GM18499 (cell line): ENCODE measurements around the gene RXFP4.
"Not testable (repeated sequence)": the region's sequence is repeated elsewhere in the genome, so short reads cannot be mapped to it uniquely, and the experiment has no call there.

Experiments used
- ATAC-seq: cut with Tn5 transposase; IDR thresholded peaks from one replicate; pipeline ENCODE4 v1.9.1; 2021; ENCODE audit warnings: moderate number of reproducible peaks; ENCODE audit not compliant: insufficient read depth, unreplicated experiment

RXFP4 gene

DNA sequence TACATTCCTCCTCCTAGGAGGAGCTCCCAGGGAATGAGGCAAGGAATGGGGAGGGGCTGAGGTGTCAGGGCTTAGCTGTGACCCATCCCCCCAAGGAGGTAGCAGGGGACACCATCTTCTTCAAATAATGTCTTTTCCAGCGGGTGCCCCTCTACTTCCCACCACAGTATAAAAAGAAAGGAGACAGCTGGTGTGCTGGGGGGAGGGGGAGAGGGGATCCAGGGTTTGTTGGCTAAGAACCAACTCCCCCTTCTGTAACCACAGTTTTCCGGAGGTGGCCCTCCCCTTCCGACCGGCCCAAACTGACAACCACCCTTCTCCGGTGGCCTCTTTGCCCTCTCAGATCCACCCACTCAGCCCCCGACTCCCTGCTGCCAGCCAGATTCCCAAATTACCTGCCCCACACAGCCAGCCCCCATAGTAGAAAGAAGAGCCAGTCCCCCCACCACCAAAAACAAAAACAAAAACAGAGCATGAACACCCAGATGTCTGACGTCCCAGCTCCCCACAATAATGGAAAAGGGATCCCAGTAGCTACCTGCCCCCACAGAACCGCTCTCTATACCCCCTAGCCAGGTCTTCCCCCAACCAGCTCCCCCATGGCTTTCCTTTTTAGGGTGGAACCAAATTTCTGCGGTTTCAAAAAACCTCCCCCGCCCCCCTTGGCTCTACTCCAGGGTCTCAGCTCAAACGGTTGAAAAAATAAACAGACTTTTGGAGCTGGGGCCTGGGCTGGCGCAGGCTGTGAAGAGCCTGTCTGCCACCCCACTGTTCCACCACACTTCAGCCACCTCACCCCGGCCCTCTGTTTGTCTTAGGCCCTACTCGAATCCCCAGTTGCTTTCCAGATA is 34.8 kb downstream of the RXFP4 start:
- ATAC-seq: no peak

DNA sequence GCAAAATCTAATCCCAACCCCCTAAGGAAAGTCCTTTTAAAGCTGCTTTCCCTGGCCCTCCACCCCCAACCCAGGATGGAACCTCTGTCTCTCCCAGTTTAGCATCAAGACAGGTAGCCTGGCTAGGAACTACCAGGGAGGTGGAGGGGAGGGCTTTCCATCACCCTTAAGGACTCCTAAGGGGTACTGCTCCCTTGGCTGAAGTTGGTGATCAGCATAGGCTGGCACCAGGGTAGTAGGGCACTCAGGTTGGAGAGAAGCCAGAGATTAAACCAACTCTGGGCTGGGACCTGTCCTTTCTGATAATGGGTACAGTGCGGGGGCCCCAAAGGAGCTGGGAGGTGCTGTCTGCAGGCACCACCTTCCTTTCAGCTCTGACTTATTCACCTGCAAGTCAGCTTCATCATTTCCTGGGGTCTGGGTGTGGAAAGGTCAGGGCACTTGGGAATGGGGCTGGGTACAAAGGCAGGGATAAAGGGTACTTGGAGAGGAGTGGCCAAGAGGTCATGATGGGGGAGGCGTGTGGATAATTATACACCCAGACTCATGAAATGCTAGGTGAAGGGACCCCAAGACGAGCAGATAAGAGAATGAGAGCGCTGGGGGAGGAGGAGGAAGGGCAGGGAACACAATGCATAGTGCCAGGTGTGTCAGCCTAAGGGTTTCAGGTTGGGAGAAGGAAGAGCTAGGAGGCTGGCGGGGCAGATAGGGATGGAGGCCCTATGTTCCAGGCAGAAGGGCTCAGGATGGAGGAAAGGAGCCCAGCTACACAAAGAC is 35.7 kb downstream of the RXFP4 start:
- ATAC-seq: no peak

DNA sequence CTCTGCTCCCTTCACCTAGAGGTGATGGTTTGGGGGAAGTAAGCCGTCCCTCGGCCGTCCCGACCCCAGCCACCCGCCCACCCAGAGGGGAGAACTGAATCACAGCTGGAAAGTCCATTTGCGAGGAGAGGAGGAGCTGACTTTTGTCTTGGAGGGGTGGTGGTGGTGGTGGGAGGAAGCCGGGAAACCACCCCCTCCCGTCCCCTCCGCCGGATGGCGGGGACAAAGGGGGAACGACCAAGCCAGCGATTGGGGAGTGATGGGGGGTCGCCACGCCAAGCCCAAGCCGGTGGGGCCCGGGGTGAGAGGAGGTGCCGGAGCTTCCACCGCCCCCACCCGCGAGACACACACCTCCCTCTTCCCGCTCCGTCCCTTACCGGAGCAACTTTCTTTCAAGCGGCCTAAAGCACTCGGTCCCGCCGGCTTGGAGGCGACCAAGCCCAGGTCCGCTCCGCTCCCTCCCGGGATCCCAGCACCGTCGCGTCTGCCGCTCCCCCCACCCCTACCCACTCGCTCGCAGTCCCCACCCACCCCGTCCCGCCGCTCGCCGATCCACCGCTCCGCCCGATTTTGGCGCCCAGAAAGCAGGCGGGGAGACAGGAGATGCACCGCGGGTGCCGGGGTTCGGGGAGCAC is 36.4 kb downstream of the RXFP4 start:
- ATAC-seq: no peak

DNA sequence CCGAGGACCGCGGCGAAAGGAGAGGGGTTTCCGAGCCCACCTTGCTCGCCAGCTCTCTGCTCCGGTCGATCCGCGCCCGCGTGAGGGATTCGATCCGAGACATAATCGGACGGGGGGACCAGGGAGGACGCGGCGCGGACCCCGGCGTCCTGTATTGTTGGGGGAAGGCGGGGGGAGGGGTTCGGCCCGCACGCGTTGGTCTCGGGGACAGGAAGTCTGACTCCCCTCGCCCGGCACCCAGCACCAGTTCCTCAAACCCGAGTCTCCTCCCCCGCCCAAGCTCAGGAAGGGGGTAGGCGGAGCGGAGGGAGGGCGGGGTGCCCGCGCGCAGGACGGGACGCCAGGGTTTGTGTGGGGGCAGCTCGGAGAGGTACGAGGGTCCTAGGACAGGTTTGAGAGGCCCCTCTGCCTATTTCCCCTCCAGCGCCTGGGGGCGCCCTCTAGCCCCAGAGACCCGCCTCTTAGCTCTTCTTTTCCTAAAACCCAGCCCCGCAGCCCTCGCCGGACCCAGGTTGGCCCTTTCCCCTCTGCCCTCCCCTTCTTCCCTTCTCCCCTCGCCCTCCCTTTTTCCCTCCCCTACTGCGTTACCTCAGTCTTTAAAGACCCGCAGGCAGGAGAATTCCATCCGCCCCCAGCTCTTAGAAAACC is 37.0 kb downstream of the RXFP4 start, which contains the start of gene ARHGEF2:
Gene ARHGEF2 (minus strand): TSS at position 223 of the 648 bp plus-strand sequence. CDS start 120 bp downstream, at position 103.
- no peak for ATAC-seq

DNA sequence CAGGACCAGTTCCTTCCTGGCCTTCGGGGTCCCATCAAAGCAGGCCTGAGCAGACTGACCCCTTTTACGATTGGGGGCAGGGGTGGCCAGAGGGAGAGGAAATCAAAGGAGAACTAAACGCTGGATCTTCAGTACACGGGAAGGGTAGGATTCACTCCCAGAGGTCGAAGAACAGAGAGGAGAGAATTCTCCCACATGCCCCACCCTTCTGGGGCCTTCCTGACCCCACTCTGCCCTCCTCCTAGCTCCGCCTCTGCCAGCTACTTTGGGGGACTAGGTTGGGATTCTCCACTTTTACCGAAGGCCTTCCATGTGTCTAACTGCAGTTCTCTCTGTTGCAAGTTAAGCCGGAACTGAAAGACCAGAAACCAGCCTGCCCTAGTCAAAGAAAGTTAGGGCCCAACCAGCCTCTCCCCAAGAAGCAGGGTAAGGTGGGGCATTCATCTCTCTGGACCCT is 37.6 kb downstream of the RXFP4 start:
- ATAC-seq: no peak

DNA sequence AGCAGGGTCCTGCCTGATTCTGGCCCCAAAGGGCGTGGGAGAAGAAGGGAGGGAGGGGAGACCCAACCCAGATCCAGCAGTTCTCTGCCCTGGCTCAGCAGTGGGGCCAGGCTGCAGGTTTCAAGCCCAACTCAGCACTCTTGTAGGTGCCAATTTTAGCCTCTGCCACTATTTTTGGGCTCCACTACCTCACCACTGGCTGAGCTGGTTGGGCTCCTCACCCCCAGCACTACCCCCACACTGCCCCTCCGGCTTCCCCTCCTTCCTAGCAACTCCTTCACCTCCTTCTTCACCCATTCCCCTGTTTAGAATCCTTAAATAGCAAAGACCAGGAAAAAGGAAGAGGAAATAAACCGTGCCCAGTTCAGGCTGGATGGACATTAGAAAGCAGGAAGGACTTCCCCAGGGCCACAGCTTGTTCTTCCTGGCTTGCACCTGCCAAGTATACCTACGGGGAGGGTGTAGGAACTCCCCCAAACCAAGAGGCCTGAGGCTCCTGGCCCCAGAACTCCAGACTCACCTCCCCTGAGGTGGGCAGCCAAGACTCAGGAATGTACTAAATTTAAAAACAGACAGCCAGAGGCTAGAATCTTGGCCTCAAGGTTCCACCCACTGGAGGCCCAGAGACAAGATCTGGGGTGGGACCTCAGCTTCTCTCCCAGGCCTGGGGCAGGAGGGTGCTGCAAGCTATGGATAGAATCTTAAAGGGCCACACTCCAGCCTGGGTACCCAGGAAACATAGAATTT is 38.3 kb downstream of the RXFP4 start:
- ATAC-seq: no peak

DNA sequence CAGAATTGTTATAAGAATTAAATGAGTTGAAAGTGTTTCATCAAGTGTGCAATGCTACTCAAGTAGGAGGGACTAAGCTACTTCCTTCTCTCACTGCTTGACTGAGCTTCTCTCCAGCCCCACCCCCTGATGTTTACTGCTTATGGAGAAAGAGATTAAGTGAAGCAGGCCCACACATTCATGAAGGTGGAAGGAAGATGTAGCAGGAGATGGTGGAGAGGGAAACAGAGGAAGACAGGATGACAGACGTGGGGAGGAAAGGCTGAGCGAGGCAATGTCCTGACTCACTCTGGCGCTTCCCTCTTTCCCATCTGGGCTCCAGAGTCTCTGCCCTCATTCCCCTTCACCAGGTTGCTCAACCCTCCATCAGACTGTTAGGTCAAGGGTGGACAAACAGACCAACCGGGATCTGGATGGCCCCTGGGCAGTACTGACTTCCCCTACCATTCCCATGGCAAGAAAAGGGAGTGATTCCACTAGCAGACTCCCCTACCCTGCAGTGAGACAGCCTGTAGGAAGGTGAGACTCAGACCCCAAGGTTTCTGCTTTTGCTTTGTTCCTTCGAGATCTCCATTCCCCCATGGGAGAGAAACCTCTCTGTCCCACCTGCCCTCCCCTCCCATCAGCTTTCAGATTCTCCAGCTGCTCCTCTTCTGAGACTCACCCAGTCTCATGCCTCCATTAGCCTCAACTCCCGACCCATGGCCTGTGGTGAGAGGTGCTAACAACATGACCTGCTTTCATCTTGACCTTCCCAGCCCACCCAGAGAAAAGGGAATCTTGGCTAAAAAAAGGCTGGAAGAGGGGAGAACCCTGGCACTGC is 40.0 kb downstream of the RXFP4 start:
- ATAC-seq: no peak

DNA sequence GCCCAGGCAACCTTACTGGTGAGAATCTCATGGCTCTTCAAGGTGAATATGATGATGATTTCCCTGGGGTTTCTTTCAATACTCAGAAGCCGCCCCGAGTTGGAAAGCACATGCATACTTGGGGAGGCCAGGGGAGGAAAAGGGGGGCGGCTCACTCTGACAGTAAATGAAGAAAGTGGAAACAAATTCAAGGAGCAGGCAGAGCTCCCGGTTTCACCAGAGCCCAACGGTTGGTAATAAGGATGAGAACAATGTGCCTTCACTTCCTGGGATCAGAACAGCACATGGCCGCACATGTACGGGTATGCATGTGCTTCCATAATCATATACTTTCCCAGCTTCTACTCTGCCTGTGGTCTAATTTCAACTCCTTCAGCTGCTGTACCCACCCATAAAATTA is 40.7 kb downstream of the RXFP4 start:
- no peak for ATAC-seq

DNA sequence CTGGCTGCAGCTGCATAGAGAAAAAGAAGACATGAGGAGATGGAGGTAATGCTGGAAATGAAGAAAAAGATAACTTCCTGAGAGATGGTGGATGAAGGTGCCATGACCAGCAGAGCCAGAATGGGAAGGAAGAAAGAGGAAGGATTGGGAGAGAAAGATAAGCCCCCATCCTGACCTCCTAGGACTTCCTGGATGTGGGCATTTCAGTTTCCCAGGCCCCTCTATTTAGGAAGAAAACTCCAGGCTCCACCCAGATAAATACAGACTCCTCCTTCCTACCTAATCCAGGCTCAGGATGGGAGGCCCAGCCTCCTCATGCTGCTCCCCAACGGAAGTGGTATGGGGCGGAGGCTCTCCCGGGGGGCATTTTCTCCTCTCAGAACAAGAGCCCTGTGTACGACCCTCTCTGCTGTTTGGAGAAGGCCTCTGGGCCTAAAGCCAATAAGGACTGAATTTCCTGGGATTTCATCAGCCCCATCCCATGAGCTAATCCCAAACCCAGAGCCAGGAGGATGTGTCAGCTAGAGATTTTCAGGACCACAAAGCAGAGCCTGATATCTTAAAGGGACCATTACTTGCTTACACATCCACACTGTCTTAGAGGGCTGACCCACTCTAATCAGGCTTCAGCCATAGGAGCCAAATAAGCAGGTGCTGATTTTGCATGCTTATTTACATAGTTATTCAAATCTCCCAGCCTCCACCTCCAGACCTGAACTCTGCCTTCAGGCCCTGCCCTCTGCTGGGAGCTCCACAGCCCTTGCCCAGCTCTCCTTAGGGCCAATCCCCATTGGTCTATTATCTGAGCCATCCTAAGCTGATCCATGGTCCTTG is 42.0 kb downstream of the RXFP4 start:
- ATAC-seq: no peak

DNA sequence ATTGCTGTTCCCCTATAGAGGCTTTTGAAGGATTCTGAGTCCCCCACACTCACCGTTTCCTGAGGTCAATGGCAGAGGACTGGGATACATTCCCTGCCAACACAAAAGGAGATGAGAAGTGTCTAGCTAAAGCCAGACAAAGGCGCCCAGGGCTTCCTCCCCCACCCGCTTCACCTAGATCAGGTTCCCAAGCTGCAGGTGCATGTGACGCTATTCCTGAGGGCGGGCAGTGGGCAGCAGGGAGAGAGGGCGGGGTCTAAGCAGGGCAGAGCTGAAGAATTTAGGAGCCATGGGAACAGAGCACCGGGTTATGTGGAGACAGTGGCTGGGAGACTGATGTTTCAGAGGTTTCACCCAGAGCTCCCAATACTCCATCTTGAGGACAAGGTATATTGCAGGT is 42.9 kb downstream of the RXFP4 start:
- ATAC-seq: no peak

DNA sequence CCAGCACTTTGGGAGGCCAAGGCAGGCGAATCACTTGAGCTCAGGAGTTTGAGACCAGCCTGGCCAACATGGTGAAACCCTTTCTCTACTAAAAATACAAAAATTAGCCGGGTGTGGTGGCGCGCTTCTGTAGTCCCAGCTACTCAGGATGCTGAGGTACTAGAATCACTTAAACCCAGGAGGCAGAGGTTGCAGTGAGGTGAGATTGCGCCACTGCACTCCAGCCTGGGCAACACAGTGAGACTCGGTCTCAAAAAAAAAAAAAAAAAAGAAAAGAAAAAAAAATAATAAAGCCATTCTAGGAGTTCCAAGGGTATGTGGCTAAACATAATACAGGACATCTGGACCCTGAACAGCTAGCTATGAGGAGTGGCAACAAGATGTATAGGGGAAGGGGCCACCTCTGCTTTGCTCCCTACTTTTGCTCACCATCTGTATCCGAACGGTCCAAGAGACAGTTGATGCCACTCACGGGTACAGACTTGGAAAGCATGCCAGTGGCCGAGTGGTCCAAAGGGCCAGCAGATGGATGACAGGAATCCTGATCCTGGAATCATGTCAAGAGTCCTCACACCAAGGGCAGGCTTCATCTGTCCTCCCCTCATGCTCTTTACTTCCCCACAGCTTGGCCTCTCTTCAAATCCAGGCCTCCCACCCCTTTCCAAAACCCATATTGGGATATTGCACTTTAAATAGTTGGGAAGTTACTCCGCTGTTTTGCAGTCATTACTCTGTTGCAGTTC is 43.6 kb downstream of the RXFP4 start:
- ATAC-seq: not testable (repeated sequence)

DNA sequence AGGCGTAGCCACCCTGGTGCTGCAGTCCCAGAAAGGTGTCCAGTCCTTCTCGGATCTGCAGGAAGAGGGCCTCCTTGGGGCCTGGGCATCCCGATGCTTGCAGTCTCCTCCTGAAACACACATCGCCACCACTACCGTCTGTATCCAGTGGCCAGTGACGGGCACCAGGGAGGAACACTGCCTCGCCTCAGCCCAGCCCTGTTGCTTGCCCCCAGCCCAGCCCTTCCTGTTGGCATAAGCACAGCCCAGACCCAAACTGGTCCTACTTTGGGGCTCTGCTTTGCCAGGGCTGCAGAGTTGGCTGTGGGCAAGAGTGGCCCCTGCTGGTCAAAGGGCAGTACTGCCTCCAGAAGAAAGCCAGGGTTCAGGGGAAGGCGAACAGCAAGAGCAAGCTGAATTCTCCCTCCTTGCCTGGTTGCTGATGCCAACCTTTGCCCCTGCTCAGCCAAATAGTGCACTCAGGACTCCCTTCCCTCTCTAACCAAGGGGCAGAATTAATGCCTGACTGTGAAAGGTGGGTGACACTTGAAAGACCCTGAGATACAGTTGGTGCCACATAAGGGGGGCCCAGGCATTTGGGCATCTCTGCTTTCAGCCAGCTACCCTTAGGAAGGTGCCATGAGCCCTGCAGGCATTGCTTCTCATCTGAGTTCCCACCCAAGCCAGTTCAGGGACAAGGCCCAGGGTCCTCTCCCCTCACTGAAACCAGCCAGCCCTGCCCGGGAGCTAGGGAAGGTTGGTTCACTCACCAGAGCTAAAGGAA is 48.0 kb downstream of the RXFP4 start:
- ATAC-seq: no peak

DNA sequence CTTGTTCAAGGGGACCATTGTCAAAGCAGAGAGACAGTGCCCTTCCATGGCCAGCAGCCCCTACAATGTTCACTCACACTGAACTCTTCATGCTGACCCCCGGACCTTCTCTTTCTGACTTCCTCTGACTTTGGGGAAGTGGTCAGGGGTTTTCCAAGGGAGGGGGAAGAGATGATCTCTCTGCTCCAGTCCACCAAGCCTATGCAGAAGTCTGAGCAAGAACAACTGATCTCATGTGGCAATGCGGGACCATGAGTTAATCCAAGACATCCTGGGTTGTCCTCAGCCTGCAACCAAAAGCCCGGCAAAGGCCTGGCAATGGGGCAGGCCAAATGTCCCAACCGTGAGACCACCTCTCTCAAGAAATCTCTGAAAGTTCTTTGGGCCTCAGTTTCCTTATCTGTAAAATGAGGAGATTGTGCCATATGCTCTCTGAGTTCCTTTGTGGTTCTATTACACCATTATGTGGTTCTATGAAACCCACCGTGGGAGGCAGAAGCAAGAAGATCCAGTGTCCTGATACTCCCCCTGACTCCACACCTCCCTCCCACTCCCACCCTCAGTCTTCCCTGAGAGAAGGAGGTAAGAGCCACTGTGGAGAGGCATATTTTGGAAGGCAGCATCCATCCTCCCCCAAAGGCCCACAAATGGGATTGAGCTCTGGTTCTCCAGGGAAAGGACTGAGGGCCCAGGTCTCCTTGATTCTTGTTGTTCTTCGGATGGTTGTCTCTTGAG is 48.7 kb downstream of the RXFP4 start:
- ATAC-seq: no peak
